ENCODE results near the gene ACTR1A. TPM values are rescaled to one million over a fixed set of nuclear protein-coding genes. Genes with fewer than 3 reads are reported as not detected.
"Not testable (repeated sequence)": the region's sequence is repeated elsewhere in the genome, so short reads cannot be mapped to it uniquely, and the experiment has no call there.

The ACTR1A gene
- 172 and 205 TPM in 2 replicates for total RNA-seq

GRCh38 chr10:102502337-102503151 is at the start of gene ACTR1A:
Gene ACTR1A, minus strand, starts transcription at chr10:102502712. Its CDS starts 65 bp downstream, at chr10:102502647.
- peak; percentile 100 for DNase-seq (ENCODE audit: extremely low read depth, low read depth, low spot score)

- no peak for DNase-seq (ENCODE audit: extremely low read depth, low read depth, low spot score)
Observed at GRCh38 chr10:102550636-102551210, 48.2 kb upstream of the ACTR1A start.

GRCh38 chr10:102549549-102549948 is 47.0 kb upstream of the ACTR1A start:
- DNase-seq (ENCODE audit: extremely low read depth, low read depth, low spot score) = no peak

- DNase-seq (ENCODE audit: extremely low read depth, low read depth, low spot score) = no peak
Observed at GRCh38 chr10:102546606-102547320, 44.3 kb upstream of the ACTR1A start.

- no peak for DNase-seq (ENCODE audit: extremely low read depth, low read depth, low spot score)
Observed at GRCh38 chr10:102545997-102546396, 43.5 kb upstream of the ACTR1A start.

GRCh38 chr10:102545265-102545871 is 42.9 kb upstream of the ACTR1A start:
- DNase-seq (ENCODE audit: extremely low read depth, low read depth, low spot score) = no peak

GRCh38 chr10:102542800-102543418 is 40.4 kb upstream of the ACTR1A start:
- DNase-seq (ENCODE audit: extremely low read depth, low read depth, low spot score) = no peak

- no peak for DNase-seq (ENCODE audit: extremely low read depth, low read depth, low spot score)
Observed at GRCh38 chr10:102540023-102540422, 37.5 kb upstream of the ACTR1A start.

GRCh38 chr10:102538811-102539210 is 36.3 kb upstream of the ACTR1A start:
- no peak for DNase-seq (ENCODE audit: extremely low read depth, low read depth, low spot score)

- no peak for DNase-seq (ENCODE audit: extremely low read depth, low read depth, low spot score)
Observed at GRCh38 chr10:102537948-102538347, 35.4 kb upstream of the ACTR1A start.

GRCh38 chr10:102537367-102537766 is 34.9 kb upstream of the ACTR1A start:
- no peak for DNase-seq (ENCODE audit: extremely low read depth, low read depth, low spot score)

GRCh38 chr10:102535481-102536147 is 33.1 kb upstream of the ACTR1A start:
- no peak for DNase-seq (ENCODE audit: extremely low read depth, low read depth, low spot score)

GRCh38 chr10:102534966-102535365 is 32.5 kb upstream of the ACTR1A start:
- not testable (repeated sequence) for DNase-seq (ENCODE audit: extremely low read depth, low read depth, low spot score)

- no peak for DNase-seq (ENCODE audit: extremely low read depth, low read depth, low spot score)
Observed at GRCh38 chr10:102534333-102534732, 31.8 kb upstream of the ACTR1A start.

- no peak for DNase-seq (ENCODE audit: extremely low read depth, low read depth, low spot score)
Observed at GRCh38 chr10:102527546-102527945, 25.0 kb upstream of the ACTR1A start.

- DNase-seq (ENCODE audit: extremely low read depth, low read depth, low spot score) = no peak
Observed at GRCh38 chr10:102524746-102525145, 22.2 kb upstream of the ACTR1A start.

- no peak for DNase-seq (ENCODE audit: extremely low read depth, low read depth, low spot score)
Observed at GRCh38 chr10:102523250-102524029, 20.9 kb upstream of the ACTR1A start.

- no peak for DNase-seq (ENCODE audit: extremely low read depth, low read depth, low spot score)
Observed at GRCh38 chr10:102522874-102523249, 20.4 kb upstream of the ACTR1A start.

- no peak for DNase-seq (ENCODE audit: extremely low read depth, low read depth, low spot score)
Observed at GRCh38 chr10:102519246-102519825, 16.8 kb upstream of the ACTR1A start.
